ENCODE data around the gene PNMA5.

GRCh38 chrX:152958047-152958446 is 35.9 kb downstream of the PNMA5 start:
- no peak for TF ChIP-seq EZH2 (IDR thresholded peaks at IDR 0.05; ENCODE audit: low read depth)
- TF ChIP-seq CTCF (conservative IDR thresholded peaks at IDR 0.05): no peak
